IMR-90 (cell line): Measurements from ENCODE around the gene SPOCK3. TPM values are rescaled to one million over a fixed set of nuclear protein-coding genes. Genes with fewer than 3 reads are reported as not detected.

Source experiments
- ATAC-seq: fragments of 200-7000 bp; cut with Tn5 transposase; 2 replicates; pipeline ENCODE4 v1.9.1; 2020; ENCODE audit warnings: low read depth, mild to moderate bottlenecking, moderate library complexity
- BruUV-seq: library from RNA; stranded (reverse); fragments of 400-500 nt; replicated peaks from 2 replicates; lab custom pipeline; 2021; lab: Mats Ljungman, UMichigan
- CTCF ChIA-PET: fragments of 300-600 bp; formaldehyde crosslinking; extraction: SDS; loops from one replicate; lab custom pipeline; 2021; ENCODE audit warnings: antibody characterized with exemption; lab: Yijun Ruan, JAX
- POLR2A ChIA-PET: fragments of 300-600 bp; sonication (Branson Sonifier 250); formaldehyde crosslinking; loops from one replicate; lab custom pipeline; 2022; ENCODE audit warnings: antibody characterized with exemption; ENCODE audit not compliant: unreplicated experiment; lab: Charles Lee
- DNase-seq: peaks from one replicate; pipeline ENCODE4 v3.0.0; 2013
- H2AFZ ChIP-seq: replicated peaks from 2 replicates; pipeline ENCODE3; 2013; ENCODE audit warnings: low read length, mild to moderate bottlenecking; ENCODE audit not compliant: poor library complexity
- H2AK5ac ChIP-seq: 2 replicates; pipeline ENCODE4 v1.6.1; 2013; ENCODE audit warnings: low read depth, low read length, inconsistent platforms
- H2AK9ac ChIP-seq: replicated peaks from 2 replicates; pipeline ENCODE3; 2013; ENCODE audit warnings: mild to moderate bottlenecking, low read depth, low read length, moderate library complexity; ENCODE audit not compliant: poor library complexity
- H2BK120ac ChIP-seq: 2 replicates; pipeline ENCODE4 v1.6.1; 2013; ENCODE audit warnings: low read depth, low read length, inconsistent platforms
- H2BK15ac ChIP-seq: 3 replicates; pipeline ENCODE4 v1.6.1; 2013; ENCODE audit warnings: low read depth, low read length, inconsistent platforms
- H2BK20ac ChIP-seq: 2 replicates; pipeline ENCODE4 v1.6.1; 2013; ENCODE audit warnings: low read depth, mild to moderate bottlenecking, inconsistent platforms, low read length, moderate library complexity
- H2BK5ac ChIP-seq: 2 replicates; pipeline ENCODE4 v1.6.1; 2013; ENCODE audit warnings: mild to moderate bottlenecking, low read depth, low read length, inconsistent platforms; ENCODE audit not compliant: poor library complexity, severe bottlenecking
- H3K14ac ChIP-seq: replicated peaks from 2 replicates; pipeline ENCODE4 v1.6.1; 2013; ENCODE audit warnings: low read depth, low read length, inconsistent platforms
- H3K18ac ChIP-seq: 2 replicates; pipeline ENCODE4 v1.6.1; 2013; ENCODE audit warnings: low read depth, low read length, control low read depth
- H3K23ac ChIP-seq: 2 replicates; pipeline ENCODE4 v1.6.1; 2013; ENCODE audit warnings: low read depth, low read length, inconsistent platforms
- H3K27ac ChIP-seq: 2 replicates; pipeline ENCODE4 v1.5.1; 2013; ENCODE audit warnings: mild to moderate bottlenecking, control low read depth, low read length; ENCODE audit not compliant: insufficient read depth
- H3K27me3 ChIP-seq: 2 replicates; pipeline ENCODE4 v1.6.1; 2013; ENCODE audit warnings: low read length; ENCODE audit not compliant: control insufficient read depth, insufficient read depth
- H3K36me3 ChIP-seq: 2 replicates; pipeline ENCODE4 v1.6.1; 2013; ENCODE audit warnings: low read length, mixed read lengths; ENCODE audit not compliant: control insufficient read depth, insufficient read depth
- H3K4ac ChIP-seq: 2 replicates; pipeline ENCODE4 v1.6.1; 2013; ENCODE audit warnings: low read depth, low read length, inconsistent platforms
- H3K4me1 ChIP-seq: 2 replicates; pipeline ENCODE4 v1.6.1; 2013; ENCODE audit warnings: low read length, mixed read lengths; ENCODE audit not compliant: control insufficient read depth, insufficient read depth
- H3K4me2 ChIP-seq: 2 replicates; pipeline ENCODE4 v1.6.1; 2013; ENCODE audit warnings: low read depth, mild to moderate bottlenecking, control low read depth, low read length, moderate library complexity
- H3K4me3 ChIP-seq: 2 replicates; pipeline ENCODE4 v1.5.1; 2013; ENCODE audit warnings: low read depth, mild to moderate bottlenecking, control low read depth, low read length, moderate library complexity; ENCODE audit not compliant: insufficient read depth
- H3K56ac ChIP-seq: 2 replicates; pipeline ENCODE4 v1.6.1; 2013; ENCODE audit warnings: low read length, inconsistent platforms; ENCODE audit not compliant: insufficient read depth; ENCODE audit errors: extremely low read depth
- H3K79me1 ChIP-seq, 2 experiments: 2 replicates each; pipeline ENCODE4 v1.6.1; 2013; ENCODE audit warnings: low read length in 2 of 2, inconsistent platforms in 1 of 2, low read depth in 1 of 2
- H3K9ac ChIP-seq: 2 replicates; pipeline ENCODE4 v1.6.1; 2013; ENCODE audit warnings: low read depth, low read length, control low read depth
- H3K9me1 ChIP-seq: 2 replicates; pipeline ENCODE4 v1.6.1; 2013; ENCODE audit warnings: low read length, inconsistent platforms; ENCODE audit not compliant: insufficient read depth
- H3K9me3 ChIP-seq: 2 replicates; pipeline ENCODE4 v1.6.1; 2013; ENCODE audit warnings: low read length; ENCODE audit not compliant: control insufficient read depth, insufficient read depth
- H4K20me1 ChIP-seq: 2 replicates; pipeline ENCODE4 v1.6.1; 2013; ENCODE audit warnings: low read length, inconsistent platforms; ENCODE audit not compliant: insufficient read depth
- H4K5ac ChIP-seq: 2 replicates; pipeline ENCODE4 v1.6.1; 2013; ENCODE audit warnings: mild to moderate bottlenecking, low read depth, low read length, control low read depth
- H4K8ac ChIP-seq, 2 experiments: 2 replicates each; pipeline ENCODE4 v1.6.1; 2013; ENCODE audit warnings: low read depth in 2 of 2, low read length in 2 of 2, control low read depth in 1 of 2, inconsistent platforms in 1 of 2
- H4K91ac ChIP-seq: 2 replicates; pipeline ENCODE4 v1.6.1; 2013; ENCODE audit warnings: low read depth, low read length, inconsistent platforms; ENCODE audit not compliant: insufficient read depth
- BHLHE40 ChIP-seq: fragments of 150-350 bp; IDR thresholded peaks from 2 replicates; pipeline ENCODE4 v1.6.1; 2016; ENCODE audit warnings: mild to moderate bottlenecking, low read depth, low read length
- CEBPB ChIP-seq: IDR thresholded peaks from 2 replicates; pipeline ENCODE4 v1.6.1; 2012; ENCODE audit warnings: low read depth, low read length, improper control_type of control experiment
- CHD1 ChIP-seq: IDR thresholded peaks from 2 replicates; pipeline ENCODE4 v1.6.1; 2012; ENCODE audit warnings: low read depth, low read length, improper control_type of control experiment
- CTCF ChIP-seq: conservative IDR thresholded peaks from 2 replicates; pipeline ENCODE4 v1.5.1; 2012; ENCODE audit warnings: mild to moderate bottlenecking, low read depth, low read length, improper control_type of control experiment
- ELK1 ChIP-seq: fragments of 150-350 bp; IDR thresholded peaks from 2 replicates; pipeline ENCODE4 v1.6.1; 2016; ENCODE audit warnings: low read depth, mild to moderate bottlenecking, low read length, moderate library complexity, borderline replicate concordance
- FOS ChIP-seq: fragments of 150-350 bp; IDR thresholded peaks from 2 replicates; pipeline ENCODE4 v1.6.1; 2016; ENCODE audit warnings: low read depth, low read length
- MAFK ChIP-seq: IDR thresholded peaks from 2 replicates; pipeline ENCODE4 v1.6.1; 2012; ENCODE audit warnings: low read depth, low read length, improper control_type of control experiment
- MAZ ChIP-seq: IDR thresholded peaks from 2 replicates; pipeline ENCODE4 v1.6.1; 2012; ENCODE audit warnings: low read depth, mild to moderate bottlenecking, low read length, improper control_type of control experiment, moderate library complexity, borderline replicate concordance
- MXI1 ChIP-seq: IDR thresholded peaks from 2 replicates; pipeline ENCODE4 v1.6.1; 2012; ENCODE audit warnings: low read depth, mild to moderate bottlenecking, low read length, moderate library complexity, borderline replicate concordance
- POLR2A ChIP-seq: IDR thresholded peaks from 2 replicates; pipeline ENCODE4 v1.6.1; 2012; ENCODE audit warnings: mild to moderate bottlenecking, low read depth, low read length
- SMC3 ChIP-seq: fragments of 150-350 bp; IDR thresholded peaks from 2 replicates; pipeline ENCODE4 v1.6.1; 2016; ENCODE audit warnings: low read depth, mild to moderate bottlenecking, antibody characterized with exemption, low read length, moderate library complexity
- dilution Hi-C: fragments of 300-500 bp; cut with HindIII; formaldehyde crosslinking; loops from one replicate; pipeline ENCODE4 v1.14.3; 2018; ENCODE audit warnings: low sequenced_read_pairs; ENCODE audit not compliant: unreplicated experiment
- in situ Hi-C: fragments of 300-500 bp; cut with MboI; formaldehyde crosslinking; loops from 3 replicates; pipeline ENCODE4 v1.14.3; 2019; ENCODE audit warnings: low sequenced_read_pairs, inconsistent platforms, mixed read lengths
- intact Hi-C: fragments of 100-400 bp; cut with micrococcal nuclease; formaldehyde crosslinking; loops from 2 replicates; pipeline ENCODE4 v1.10.0; 2022
- polyA plus RNA-seq, 3 experiments: library from polyadenylated mRNA; depleted of rRNA; stranded (reverse); fragments of >200 nt; gene quantifications; 2 replicates each; pipeline ENCODE4 v1.2.3, GENCODE V29; 2012; ENCODE audit warnings: low replicate concordance in 1 of 3
- total RNA-seq: library from RNA; depleted of rRNA; stranded (reverse); fragments of >200 nt; gene quantifications from 2 replicates; pipeline ENCODE4 v1.2.3, GENCODE V29; 2012

SPOCK3 gene
- total and polyA plus RNA-seq, 2 of the 4 experiments (the other 2 are of a cell fraction): not detected

- H3K9me1 ChIP-seq: no peaks in the 10 kb centered on the region
- H3K36me3 ChIP-seq: no peaks in the 10 kb centered on the region
- H3K4ac ChIP-seq: no peak overlapping the region
- H2BK20ac ChIP-seq: no peak overlapping the region
- no peaks in the 10 kb centered on the region for H3K27me3 ChIP-seq
- H3K9ac ChIP-seq: no peak overlapping the region
- H2AK9ac ChIP-seq: no peak overlapping the region
- no peak overlapping the region for H4K8ac ChIP-seq
- no peak overlapping the region for H3K18ac ChIP-seq
- H3K9me3 ChIP-seq: peaks cover 10% of the 10 kb centered on the region
- H3K4me3 ChIP-seq: no peak overlapping the region
- CTCF ChIA-PET: no interaction called here
- H4K91ac ChIP-seq: no peak overlapping the region
- in situ Hi-C loops: no loop called here
- intact Hi-C loops: no loop called here
- H4K20me1 ChIP-seq: no peaks in the 10 kb centered on the region
- no TSS peak for BruUV-seq
- H2BK120ac ChIP-seq: no peak overlapping the region
- no peak overlapping the region for H3K56ac ChIP-seq
- no peak overlapping the region for H2AK5ac ChIP-seq
- TF ChIP-seq SMC3 (no peak), ELK1 (no peak), MAFK (no peak), CHD1 (no peak), BHLHE40 (no peak), CTCF (no peak), CEBPB (no peak), MAZ (no peak), FOS (no peak), POLR2A (no peak), MXI1 (no peak)
- no peak overlapping the region for H2BK5ac ChIP-seq
- H3K27ac ChIP-seq: no peak overlapping the region
- no peak overlapping the region for H4K5ac ChIP-seq
- H3K79me1 ChIP-seq: no peaks in the 10 kb centered on the region
- H3K14ac ChIP-seq: no peak overlapping the region
- dilution Hi-C loops: no loop called here
- H3K23ac ChIP-seq: no peak overlapping the region
- ATAC-seq (no peak), DNase-seq (no peak)
- POLR2A ChIA-PET: no interaction called here
- no peak overlapping the region for H2AFZ ChIP-seq
- H3K4me2 ChIP-seq: no peak overlapping the region
- no peaks in the 10 kb centered on the region for H3K4me1 ChIP-seq
- no peak overlapping the region for H2BK15ac ChIP-seq
Measured at GRCh38 chr4:166846939-166847338, 387.4 kb downstream of the SPOCK3 start.
